Measurements from ENCODE around the gene CDYL. TPM values are rescaled to one million over a fixed set of nuclear protein-coding genes. Genes with fewer than 3 reads are reported as not detected.

Gene CDYL
- total and polyA plus RNA-seq, 10 donors, result 6.8 to 48.4 (median 35.3) TPM

DNA sequence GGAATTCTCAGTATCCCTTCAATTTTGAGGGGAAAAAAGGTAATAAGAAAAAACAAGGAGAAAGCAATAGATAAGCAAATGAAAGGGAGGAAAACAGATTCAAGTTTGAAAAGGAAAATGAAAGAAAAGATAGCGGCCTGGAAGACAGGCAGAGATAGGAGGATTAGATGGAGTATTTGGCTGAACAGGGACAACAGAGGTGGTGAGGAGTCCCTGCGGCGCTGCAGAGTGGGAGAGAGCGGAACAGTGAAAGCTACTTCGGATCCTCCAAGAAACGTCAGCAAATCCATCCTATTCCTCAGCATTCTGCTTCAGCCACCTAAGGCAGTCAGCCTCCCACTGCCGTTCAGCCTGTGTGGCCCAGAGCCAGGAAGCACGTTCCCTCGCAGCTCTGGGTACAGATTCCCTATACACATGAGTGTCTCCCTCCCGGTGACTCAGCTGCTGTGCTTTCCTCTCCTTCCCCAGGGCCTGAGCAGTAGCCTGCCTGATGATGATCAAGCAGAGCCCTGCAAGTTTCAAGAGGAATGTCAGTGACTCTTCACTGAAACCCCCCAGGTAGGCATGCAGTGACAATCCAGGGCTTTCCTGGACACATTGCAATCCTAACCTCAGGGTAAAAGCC, 43.4 kb upstream of the CDYL start:
- Histone ChIP-seq H3K27ac (no peak overlapping the region), H3K4me1 (peaks cover 0 to 8% (median 0%) of the 10 kb centered on the region in 6 donors), H3K27me3 (replicated peaks in 1 of 7) (no peaks in the 10 kb centered on the region), H3K9me3 (no peaks in the 10 kb centered on the region), H3K4me3 (peak overlapping the region in 5 of 8 donors; percentile 15 to 60 (median 31)), H3K36me3 (no peaks in the 10 kb centered on the region)
- no peak for DNase-seq
- TF ChIP-seq, protein P1, sequence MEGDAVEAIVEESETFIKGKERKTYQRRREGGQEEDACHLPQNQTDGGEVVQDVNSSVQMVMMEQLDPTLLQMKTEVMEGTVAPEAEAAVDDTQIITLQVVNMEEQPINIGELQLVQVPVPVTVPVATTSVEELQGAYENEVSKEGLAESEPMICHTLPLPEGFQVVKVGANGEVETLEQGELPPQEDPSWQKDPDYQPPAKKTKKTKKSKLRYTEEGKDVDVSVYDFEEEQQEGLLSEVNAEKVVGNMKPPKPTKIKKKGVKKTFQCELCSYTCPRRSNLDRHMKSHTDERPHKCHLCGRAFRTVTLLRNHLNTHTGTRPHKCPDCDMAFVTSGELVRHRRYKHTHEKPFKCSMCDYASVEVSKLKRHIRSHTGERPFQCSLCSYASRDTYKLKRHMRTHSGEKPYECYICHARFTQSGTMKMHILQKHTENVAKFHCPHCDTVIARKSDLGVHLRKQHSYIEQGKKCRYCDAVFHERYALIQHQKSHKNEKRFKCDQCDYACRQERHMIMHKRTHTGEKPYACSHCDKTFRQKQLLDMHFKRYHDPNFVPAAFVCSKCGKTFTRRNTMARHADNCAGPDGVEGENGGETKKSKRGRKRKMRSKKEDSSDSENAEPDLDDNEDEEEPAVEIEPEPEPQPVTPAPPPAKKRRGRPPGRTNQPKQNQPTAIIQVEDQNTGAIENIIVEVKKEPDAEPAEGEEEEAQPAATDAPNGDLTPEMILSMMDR (IDR thresholded peaks at IDR 0.05 in 8 of 11, conservative IDR thresholded peaks at IDR 0.05 in 3 of 11), result no peak
- TF ChIP-seq POLR2AphosphoS5 (IDR thresholded peaks at IDR 0.05), result no peak
- TF ChIP-seq POLR2A (IDR thresholded peaks at IDR 0.05), result no peak
- 40 to 52% (median 46%) methylated on average over 10 of the region's 10 CpGs for WGBS, 5 donors
- intact Hi-C loops (cut with DNase I; ENCODE audit: low total_unique reads), result no loop called here

DNA sequence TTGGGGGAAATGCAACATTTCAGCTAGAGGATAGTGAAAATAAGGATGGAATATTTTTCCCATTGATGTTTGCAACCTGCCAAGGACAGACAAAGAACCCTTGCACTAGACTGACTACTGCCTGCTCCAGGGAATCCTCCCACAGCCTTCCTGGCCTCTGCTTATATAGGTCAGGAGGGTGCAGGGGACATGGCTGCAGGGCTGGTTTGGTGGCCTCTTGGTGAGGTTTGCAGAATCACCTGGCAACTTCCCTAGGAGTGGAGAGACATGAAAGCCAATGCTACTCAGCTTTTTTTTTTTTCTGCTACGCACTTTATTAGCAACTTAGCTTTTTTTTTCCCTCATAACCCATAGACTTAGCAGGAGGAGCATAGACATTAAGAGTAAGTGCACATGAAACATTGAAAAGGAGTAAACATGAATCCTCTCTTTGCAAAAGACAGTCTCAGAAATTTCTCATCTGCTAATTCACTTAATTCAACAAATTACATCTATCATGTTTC, 39.8 kb upstream of the CDYL start:
- no peak for DNase-seq
- 86 to 92% (median 86%) methylated on average over 1 of the region's 1 CpG for WGBS, 5 donors

DNA sequence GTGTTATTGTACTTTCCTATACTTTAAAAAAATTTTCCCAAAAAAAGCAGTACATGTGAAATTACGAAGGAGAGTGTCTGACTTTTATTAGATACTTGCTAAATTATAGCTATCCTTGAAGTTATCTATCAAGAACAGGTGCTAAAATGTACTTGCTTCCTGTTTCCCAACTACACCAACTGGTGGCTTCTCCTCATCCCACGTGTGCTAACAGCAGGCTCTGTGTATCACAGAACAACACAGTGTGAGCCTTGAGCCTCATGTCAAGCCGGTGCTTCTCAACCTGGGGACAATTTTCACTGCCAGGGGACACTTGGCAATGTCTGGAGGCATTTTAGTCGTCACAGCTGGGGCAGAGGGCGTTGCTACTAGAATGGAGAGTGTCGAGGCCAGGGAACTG, 36.2 kb upstream of the CDYL start:
- H3K27ac ChIP-seq, result no peak overlapping the region
- no peaks in the 10 kb centered on the region for H3K4me1 ChIP-seq
- H3K9me3 ChIP-seq, result no peaks in the 10 kb centered on the region
- TF ChIP-seq POLR2AphosphoS5 (IDR thresholded peaks at IDR 0.05), result no peak
- TF ChIP-seq POLR2A (IDR thresholded peaks at IDR 0.05), result no peak
- TF ChIP-seq, protein P1 (IDR thresholded peaks at IDR 0.05 in 8 of 11, conservative IDR thresholded peaks at IDR 0.05 in 3 of 11), result no peak
- no peaks in the 10 kb centered on the region for H3K27me3 ChIP-seq (replicated peaks in 1 of 7)
- intact Hi-C loops (cut with DNase I; ENCODE audit: low total_unique reads), result no loop called here
- H3K4me3 ChIP-seq, result no peak overlapping the region
- 58 to 67% (median 61%) methylated on average over 6 of the region's 6 CpGs for WGBS, 5 donors
- DNase-seq, result no peak
- H3K36me3 ChIP-seq, result no peaks in the 10 kb centered on the region

More for the DNA sequence above, 39.8 kb upstream of the CDYL start:
- TF ChIP-seq, protein P1 (IDR thresholded peaks at IDR 0.05 in 8 of 11, conservative IDR thresholded peaks at IDR 0.05 in 3 of 11), result no peak
- TF ChIP-seq POLR2AphosphoS5 (IDR thresholded peaks at IDR 0.05) (no peak), POLR2A (IDR thresholded peaks at IDR 0.05) (no peak)
- no peak overlapping the region for H3K27ac ChIP-seq
- intact Hi-C loops (cut with DNase I; ENCODE audit: low total_unique reads), result no loop called here
- peaks cover 0 to 8% (median 0%) of the 10 kb centered on the region in 6 donors for H3K4me1 ChIP-seq
- H3K27me3 ChIP-seq (replicated peaks in 1 of 7), result no peaks in the 10 kb centered on the region
- H3K4me3 ChIP-seq, result no peak overlapping the region
- no peaks in the 10 kb centered on the region for H3K9me3 ChIP-seq
- no peaks in the 10 kb centered on the region for H3K36me3 ChIP-seq

DNA sequence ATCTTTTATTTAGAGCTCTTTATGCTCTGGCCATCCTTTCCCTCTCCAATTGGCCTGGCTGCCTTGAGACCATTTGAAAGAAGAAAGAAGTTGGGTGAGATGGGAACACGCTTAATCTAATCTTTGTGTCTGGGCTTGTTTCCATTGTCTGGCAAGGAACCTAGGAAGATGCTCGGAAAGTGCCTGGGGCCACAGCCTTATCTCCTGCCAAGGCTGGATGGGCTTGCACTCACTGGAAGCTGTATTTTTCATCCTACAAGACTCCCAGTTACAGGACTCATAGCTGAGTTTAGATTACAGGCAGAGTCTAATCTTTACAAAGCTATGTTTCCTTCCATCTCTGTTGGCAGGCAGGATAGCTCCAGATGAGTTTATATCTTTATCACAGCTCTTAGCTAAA, 33.1 kb upstream of the CDYL start:
- no peaks in the 10 kb centered on the region for H3K4me1 ChIP-seq
- H3K36me3 ChIP-seq, result no peaks in the 10 kb centered on the region
- DNase-seq, result no peak
- TF ChIP-seq POLR2A (IDR thresholded peaks at IDR 0.05) (no peak), POLR2AphosphoS5 (IDR thresholded peaks at IDR 0.05) (no peak)
- TF ChIP-seq, protein P1 (IDR thresholded peaks at IDR 0.05 in 8 of 11, conservative IDR thresholded peaks at IDR 0.05 in 3 of 11), result no peak
- WGBS, 5 donors, result 88 to 100% (median 95%) methylated on average over 2 of the region's 2 CpGs
- intact Hi-C loops (cut with DNase I; ENCODE audit: low total_unique reads), result no loop called here
- H3K4me3 ChIP-seq, result no peak overlapping the region
- no peak overlapping the region for H3K27ac ChIP-seq
- H3K27me3 ChIP-seq (replicated peaks in 1 of 7), result no peaks in the 10 kb centered on the region
- H3K9me3 ChIP-seq, result no peaks in the 10 kb centered on the region
